GM18498 (cell line): ENCODE measurements around the gene DIPK2B.

Source experiments
- ATAC-seq: cut with Tn5 transposase; IDR thresholded peaks from one replicate; pipeline ENCODE4 v1.9.1; 2021; ENCODE audit warnings: mild to moderate bottlenecking, moderate library complexity; ENCODE audit not compliant: unreplicated experiment

DIPK2B gene, protein sequence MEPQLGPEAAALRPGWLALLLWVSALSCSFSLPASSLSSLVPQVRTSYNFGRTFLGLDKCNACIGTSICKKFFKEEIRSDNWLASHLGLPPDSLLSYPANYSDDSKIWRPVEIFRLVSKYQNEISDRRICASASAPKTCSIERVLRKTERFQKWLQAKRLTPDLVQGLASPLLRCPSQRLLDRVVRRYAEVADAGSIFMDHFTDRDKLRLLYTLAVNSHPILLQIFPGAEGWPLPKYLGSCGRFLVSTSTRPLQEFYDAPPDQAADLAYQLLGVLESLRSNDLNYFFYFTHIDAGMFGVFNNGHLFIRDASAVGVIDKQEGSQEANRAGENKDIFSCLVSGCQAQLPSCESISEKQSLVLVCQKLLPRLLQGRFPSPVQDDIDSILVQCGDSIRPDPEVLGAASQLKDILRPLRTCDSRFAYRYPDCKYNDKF

GRCh38 chrX:45200741-45201234, at the start of gene DIPK2B:
Gene DIPK2B, minus strand, starts transcription at chrX:45200876. Its CDS starts 50 bp downstream, at chrX:45200826.
- no peak for ATAC-seq

DNA sequence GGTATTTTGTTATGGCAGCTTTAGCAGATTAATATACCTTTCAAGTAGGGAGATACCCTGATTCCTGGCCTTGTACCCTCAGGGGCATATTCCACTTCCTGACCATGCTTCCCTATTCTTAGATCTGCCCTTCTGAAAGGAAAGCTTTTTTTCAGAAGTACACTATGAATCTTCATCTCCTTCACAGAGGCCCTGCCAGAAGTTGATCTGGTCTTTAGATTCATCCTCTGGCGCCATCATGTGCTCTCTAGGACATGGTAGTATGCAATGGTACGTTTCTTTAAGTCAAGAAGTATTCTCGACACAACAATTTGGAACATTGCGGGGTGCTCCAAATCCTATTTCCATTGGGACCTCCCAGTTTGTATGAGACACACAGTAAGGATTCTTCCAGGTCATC, 39.6 kb upstream of the DIPK2B start:
- no peak for ATAC-seq

DNA sequence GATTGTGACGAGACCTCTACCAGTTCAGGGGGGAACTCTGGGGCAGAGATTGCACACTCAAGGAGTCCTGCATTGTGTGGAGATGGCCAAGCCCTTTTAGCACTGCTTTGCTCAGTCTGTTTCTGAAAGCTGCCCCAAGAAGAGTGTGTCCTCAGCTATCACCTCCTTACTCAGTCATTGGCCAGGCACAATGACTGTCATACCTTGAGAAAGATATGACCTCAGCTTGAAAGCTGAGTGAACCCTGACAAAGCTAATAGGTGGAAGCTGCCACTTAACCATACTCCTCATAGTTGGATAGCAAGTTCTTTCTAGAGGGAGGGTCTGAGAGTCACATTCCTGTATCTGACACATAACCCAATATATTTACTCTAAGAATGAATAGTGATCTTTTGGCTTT, 37.8 kb upstream of the DIPK2B start:
- no peak for ATAC-seq

DNA sequence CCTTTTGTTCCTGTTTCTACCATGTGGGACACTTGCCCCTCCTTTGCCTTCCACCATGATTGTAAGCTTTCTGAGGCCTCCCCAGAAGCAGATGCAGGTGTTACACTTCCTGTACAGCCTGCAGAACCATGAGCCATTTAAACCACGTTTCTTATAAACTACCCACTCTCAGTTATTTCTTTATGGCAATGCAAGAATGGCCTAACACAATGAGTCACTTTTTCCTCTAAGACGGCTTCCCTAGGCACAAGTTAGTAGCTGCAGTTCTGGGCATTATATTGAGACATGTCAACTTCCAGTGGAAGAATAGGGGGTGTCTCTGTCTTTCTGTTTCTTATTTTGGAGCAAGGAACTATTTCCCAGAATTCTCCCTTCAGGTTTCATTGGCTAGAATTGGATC, 32.9 kb upstream of the DIPK2B start:
- ATAC-seq: no peak

GRCh38 chrX:45232139-45232538, 31.5 kb upstream of the DIPK2B start:
- no peak for ATAC-seq

DNA sequence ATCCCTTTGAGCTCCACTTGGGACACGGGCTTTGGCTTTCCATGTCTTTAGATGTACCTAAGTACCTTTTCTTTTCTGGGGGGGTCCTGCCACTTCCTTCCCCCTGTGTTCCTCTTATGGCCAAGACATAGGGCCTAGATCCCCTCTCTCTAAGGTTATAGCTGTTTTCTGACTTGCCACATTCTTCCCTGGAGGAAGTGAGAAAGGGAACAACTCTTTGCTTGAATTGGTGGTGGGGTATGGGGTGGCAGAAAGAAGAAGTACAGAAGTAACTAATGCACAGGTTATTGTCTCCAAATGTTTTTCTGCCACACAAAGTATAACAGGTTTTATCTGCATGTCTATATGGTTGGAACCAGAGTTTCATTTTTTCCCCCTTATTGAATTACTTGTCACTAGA, 29.7 kb upstream of the DIPK2B start:
- no peak for ATAC-seq

- no peak for ATAC-seq
Measured at GRCh38 chrX:45229348-45229747, 28.7 kb upstream of the DIPK2B start.

DNA sequence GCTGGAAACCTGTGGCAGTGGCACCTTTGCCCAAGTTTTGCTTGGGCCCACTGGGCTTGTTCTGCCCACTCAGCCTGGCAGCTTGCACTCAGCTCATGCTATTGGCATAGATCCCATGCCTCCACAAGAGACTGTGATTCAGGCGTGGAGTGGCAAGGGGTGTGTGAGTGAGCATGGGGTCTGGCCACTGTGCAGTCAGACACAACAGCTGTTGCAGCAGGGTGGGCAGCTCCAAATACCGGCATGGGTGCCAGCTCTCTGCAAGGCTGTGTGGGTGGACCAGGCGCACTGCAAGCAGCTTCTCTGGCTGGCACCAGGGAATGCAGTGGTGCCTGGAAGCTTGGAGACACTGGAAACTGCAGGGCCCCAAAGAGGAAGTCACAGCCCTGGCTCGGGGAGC, 27.4 kb upstream of the DIPK2B start:
- no peak for ATAC-seq

- no peak for ATAC-seq
Measured at GRCh38 chrX:45208121-45208856, 7.6 kb upstream of the DIPK2B start.

DNA sequence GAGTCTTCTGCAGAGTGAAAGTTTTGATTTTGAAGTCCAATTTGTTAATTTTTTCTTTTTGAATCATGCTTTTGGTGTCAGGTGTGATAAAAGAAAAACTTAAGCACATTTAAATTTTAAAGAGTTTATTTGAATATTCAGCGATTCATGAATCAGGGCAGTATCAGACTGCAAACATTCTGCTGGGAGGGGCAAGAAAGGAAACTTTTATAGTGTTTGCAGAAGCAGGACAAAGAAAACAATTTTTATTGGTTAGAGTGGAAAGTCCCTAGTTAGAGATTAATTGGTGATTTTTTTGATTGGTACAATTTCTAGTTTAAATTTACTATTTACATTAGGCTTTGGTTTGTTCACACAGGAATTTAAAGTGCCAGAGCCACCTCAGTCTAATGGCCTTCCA, 1.5 kb upstream of the DIPK2B start:
- no peak for ATAC-seq

DNA sequence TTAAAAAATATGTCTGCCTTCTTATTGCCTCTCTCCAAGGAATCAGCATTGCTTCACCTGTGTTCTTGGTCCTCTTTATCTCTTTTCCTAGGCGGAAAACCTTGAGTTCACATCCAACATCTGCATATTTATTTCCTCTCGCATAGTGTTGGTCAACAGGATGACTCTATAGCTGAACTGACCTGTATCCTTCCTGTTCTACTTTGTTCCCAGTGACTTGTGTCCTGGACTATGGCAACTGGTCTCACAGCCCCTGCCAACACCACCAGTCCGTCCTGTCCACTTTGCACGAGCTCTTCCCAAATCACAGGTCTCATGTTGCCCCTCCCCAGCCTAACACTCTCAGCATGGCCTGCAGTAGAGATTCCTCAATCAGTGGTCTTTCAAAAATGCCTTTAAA, 2.0 kb downstream of the DIPK2B start:
- no peak for ATAC-seq

- ATAC-seq: no peak
Measured at GRCh38 chrX:45198301-45198700, 2.4 kb downstream of the DIPK2B start.

GRCh38 chrX:45196701-45197100, 4.0 kb downstream of the DIPK2B start:
- no peak for ATAC-seq

DNA sequence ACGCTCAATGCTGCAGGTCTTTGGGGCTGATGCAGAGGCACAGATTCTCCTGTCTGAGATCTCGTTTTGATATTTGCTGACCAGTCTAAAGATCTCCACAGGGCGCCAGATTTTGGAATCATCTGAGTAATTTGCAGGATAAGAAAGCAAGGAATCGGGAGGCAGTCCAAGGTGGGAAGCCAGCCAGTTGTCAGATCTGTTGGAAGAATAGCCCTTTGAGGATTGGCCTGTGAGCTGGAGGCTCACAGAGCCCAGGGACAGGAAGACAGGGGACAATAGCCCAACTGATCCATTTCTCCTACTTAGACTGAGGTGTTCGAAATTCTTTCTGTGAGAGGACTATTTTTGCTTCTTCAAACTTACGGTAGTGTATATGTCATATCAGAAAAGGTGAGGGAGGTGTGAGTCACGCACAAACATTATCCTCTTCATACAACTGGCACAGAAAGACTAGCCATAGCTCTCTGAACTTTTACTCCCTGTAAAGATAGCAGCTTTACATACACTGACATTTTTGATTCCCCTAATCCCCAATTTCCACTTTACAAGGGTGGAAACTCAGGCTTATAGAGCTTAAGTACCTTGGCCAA, 8.8 kb downstream of the DIPK2B start:
- no peak for ATAC-seq

DNA sequence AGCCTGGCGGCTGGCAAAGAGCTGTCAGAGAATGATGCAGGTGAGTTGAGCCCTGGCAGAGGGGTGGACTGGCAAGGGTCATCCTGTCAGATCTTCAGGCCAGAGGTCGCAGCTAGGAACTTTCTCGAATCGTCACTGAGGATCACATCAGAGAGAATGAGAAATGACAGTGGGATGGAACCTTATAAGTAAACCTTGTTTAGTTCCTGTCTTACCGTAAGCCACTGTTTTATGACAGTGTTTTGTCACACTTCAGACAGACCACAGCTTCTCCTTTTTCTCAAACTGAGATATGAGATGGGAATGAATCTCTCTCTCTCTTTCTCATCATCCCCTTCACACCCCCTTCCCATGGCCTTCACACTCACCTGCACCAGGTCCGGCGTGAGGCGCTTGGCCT, 9.3 kb downstream of the DIPK2B start:
- no peak for ATAC-seq

GRCh38 chrX:45187731-45188130, 12.9 kb downstream of the DIPK2B start:
- ATAC-seq: no peak

GRCh38 chrX:45186643-45187026, 14.0 kb downstream of the DIPK2B start:
- peak; percentile 15 for ATAC-seq

DNA sequence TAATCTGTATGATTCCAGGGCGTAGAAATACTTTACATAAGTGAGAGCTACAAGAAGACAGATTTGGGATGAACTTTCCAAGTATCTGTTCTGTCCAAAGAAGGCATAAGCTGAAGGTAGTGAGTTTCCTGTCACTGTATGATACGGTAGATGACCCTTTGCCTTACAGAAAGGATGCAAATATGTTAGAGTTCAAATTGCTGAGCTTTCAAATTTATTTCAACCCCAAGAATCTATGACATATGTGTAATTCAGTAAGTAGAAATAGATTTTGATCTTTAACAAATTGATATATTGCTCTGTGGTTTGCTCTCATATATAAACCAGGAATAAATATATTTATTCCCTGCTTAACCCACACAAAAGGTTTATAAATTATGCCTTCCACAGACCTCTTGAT, 16.5 kb downstream of the DIPK2B start:
- no peak for ATAC-seq

GRCh38 chrX:45172890-45173289, 27.8 kb downstream of the DIPK2B start:
- no peak for ATAC-seq

- no peak for ATAC-seq
Measured at GRCh38 chrX:45166781-45167180, 33.9 kb downstream of the DIPK2B start.

DNA sequence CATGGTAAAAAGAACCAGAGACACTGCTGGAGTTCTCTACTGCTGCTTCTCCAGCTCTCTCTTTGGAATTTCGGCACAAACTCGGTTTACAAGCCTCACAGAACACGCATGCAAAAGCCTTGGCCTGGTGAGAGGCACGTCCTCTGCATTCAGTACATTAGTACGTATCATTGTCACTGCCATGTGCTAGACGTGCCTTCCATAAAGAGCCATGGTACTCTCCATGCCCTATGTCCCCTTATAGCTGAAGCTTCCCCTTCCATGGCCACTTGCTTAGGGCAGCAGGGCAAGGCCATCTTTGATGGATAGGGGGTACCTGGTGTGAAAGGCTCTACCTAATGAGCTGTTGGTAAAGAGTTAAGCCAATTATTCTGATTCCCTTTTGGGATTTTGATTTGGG, 35.0 kb downstream of the DIPK2B start:
- no peak for ATAC-seq

DNA sequence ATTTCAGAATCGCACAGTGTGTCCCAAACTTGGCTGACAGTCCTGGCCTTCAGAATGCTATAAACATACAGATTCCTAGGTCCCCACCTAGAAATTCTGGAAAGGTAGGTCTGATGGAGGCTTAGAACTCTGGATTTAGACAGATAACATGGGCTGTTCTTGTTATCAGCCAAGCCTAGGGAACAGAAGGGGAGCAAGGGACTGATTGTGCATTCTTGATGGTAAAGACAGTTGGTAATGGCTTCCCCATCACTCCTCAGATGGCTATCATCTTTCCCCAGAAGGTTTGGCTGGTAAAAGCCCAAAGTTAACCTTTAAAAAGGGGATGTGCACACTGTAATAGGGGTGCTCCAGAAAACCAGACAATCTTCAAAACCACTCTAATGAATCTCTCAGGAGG, 35.7 kb downstream of the DIPK2B start:
- ATAC-seq: no peak
